ENCODE results near the gene ZXDC. TPM values are rescaled to one million over a fixed set of nuclear protein-coding genes. Genes with fewer than 3 reads are reported as not detected.

Gene ZXDC
- total and polyA plus RNA-seq, 7 donors, result 10.6 to 39.5 (median 30.3) TPM

DNA sequence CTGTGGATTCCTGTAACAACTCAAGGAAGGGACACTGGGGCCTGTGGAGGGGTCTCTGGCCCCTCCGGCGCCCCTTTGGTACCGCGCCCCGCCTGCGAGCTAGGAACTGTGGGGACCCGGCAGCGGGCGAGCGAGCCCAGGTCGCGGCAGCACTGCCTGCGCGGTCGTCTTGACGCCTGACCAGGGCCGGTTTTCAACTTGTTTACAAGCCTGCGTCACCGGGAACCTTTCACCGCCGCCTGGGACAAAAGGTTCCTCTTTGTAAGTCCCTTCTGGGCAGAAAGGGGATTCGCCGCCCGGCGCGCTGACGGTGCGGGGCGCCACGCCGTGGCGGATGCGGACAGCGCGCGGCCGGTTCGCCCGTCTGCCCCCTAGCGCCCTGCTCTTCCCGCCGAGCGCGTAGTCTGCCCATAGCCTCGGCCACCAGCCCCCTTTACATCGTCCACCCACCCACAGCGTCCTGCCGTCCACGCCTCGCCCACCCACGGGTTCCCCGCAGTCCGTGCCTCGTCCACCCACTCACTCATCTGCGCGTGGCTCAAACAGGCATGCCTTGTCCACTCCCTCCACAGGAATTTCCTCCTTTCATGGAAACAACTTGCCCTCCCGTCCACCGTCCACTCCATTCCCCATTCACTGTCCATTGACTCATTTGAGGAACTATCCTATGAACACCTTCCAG lies 86.4 kb downstream of the ZXDC start:
- TF ChIP-seq, protein P1, sequence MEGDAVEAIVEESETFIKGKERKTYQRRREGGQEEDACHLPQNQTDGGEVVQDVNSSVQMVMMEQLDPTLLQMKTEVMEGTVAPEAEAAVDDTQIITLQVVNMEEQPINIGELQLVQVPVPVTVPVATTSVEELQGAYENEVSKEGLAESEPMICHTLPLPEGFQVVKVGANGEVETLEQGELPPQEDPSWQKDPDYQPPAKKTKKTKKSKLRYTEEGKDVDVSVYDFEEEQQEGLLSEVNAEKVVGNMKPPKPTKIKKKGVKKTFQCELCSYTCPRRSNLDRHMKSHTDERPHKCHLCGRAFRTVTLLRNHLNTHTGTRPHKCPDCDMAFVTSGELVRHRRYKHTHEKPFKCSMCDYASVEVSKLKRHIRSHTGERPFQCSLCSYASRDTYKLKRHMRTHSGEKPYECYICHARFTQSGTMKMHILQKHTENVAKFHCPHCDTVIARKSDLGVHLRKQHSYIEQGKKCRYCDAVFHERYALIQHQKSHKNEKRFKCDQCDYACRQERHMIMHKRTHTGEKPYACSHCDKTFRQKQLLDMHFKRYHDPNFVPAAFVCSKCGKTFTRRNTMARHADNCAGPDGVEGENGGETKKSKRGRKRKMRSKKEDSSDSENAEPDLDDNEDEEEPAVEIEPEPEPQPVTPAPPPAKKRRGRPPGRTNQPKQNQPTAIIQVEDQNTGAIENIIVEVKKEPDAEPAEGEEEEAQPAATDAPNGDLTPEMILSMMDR (IDR thresholded peaks at IDR 0.05), result peak; percentile 96
- Histone ChIP-seq H3K27ac (peak overlapping the region; percentile 91), H3K36me3 (ENCODE audit: insufficient read depth in 1 of 2, low read depth in 1 of 2) (no peaks in the 10 kb centered on the region), H3K4me3 (peak overlapping the region; percentile 59), H3K4me1 (peaks cover 5% of the 10 kb centered on the region), H3K9me3 (no peaks in the 10 kb centered on the region), H3K27me3 (ENCODE audit: insufficient read depth in 3 of 3, low read length in 2 of 3) (peaks cover 0 to 4% (median 0%) of the 10 kb centered on the region in 3 donors)
- 1 to 5% (median 4%) methylated on average over 32 to 58 of the region's 58 CpGs for WGBS, 3 donors
- ATAC-seq (peak; percentile 95 to 98 (median 96)), DNase-seq (peak; percentile 91 to 97)
- intact Hi-C loops (cut with DNase I), result loop anchor here (1.0 to 2.0 kb wide), 3 partner anchors 130 to 142 kb away; no protein-coding TSS in a partner anchor

Other genes with a start within 250 kb of the ZXDC start
- gene KLF15, start 118.5 kb downstream of the ZXDC start, total RNA-seq, result 10 to 100 TPM; 13.2 to 64.0 (median 33.0) TPM
- 10 to 100 TPM; 13.4 to 77.6 (median 44.0) TPM for gene KLF15, start 118.5 kb downstream of the ZXDC start, polyA plus RNA-seq
- not detected for gene CFAP100, start 81.0 kb downstream of the ZXDC start, total RNA-seq
- not detected for gene CFAP100, start 81.0 kb downstream of the ZXDC start, polyA plus RNA-seq
- under 1 TPM in 2 of 4 donors, not detected in 2; 0.08 to 0.13 TPM for gene UROC1, start 41.9 kb upstream of the ZXDC start, total RNA-seq
- under 1 TPM in 1 of 3 donors, not detected in 2; 0.03 TPM for gene UROC1, start 41.9 kb upstream of the ZXDC start, polyA plus RNA-seq
- under 1 TPM in 1 of 4 donors, not detected in 3; 0.20 TPM for gene CHST13, start 48.3 kb upstream of the ZXDC start, total RNA-seq
- under 1 TPM in 1 of 3 donors, not detected in 2; 0.07 TPM for gene CHST13, start 48.3 kb upstream of the ZXDC start, polyA plus RNA-seq
- gene C3orf22, start 83.0 kb upstream of the ZXDC start, total RNA-seq, result under 1 TPM in 1 of 4 donors, not detected in 3; 0.12 TPM
- gene C3orf22, start 83.0 kb upstream of the ZXDC start, polyA plus RNA-seq, result not detected
- gene TXNRD3, start 179.2 kb upstream of the ZXDC start, total RNA-seq, result 1 to 10 TPM; 5.0 to 9.6 (median 7.9) TPM
- 1 to 10 TPM; 1.6 to 4.6 (median 3.7) TPM for gene TXNRD3, start 179.2 kb upstream of the ZXDC start, polyA plus RNA-seq
- gene CHCHD6, start 228.3 kb upstream of the ZXDC start, total RNA-seq, result 1 to 10 TPM; 2.4 to 3.5 (median 2.9) TPM
- gene CHCHD6, start 228.3 kb upstream of the ZXDC start, polyA plus RNA-seq, result 10 to 100 TPM in 1 of 3 donors, 1 to 10 TPM in 2; 3.8 to 13.8 (median 4.8) TPM

Measured in psoas muscle (tissue), 8 donors.